Tibial nerve (tissue), 4 donors: ENCODE results near the gene PIP5KL1. TPM values are rescaled to one million over a fixed set of nuclear protein-coding genes. Genes with fewer than 3 reads are reported as not detected.

Experiments
- DNase-seq, 2 donors: peaks; one replicate each; pipeline ENCODE4 v3.0.0-alpha.2; 2019; ENCODE audit warnings: low spot score in 2 of 2
- H3K27ac ChIP-seq, 4 donors: fragments of 200-600 bp; sonication (generic) in 3 of 4; one replicate each; pipeline ENCODE4 v1.5.1; 2017 to 2019; ENCODE audit warnings: mild to moderate bottlenecking in 1 of 4
- H3K27me3 ChIP-seq, 2 donors: fragments of 200-600 bp; sonication (generic) in 1 of 2; one replicate each; pipeline versions ENCODE4 v1.5.1 to v1.6.0; 2017 to 2019
- H3K36me3 ChIP-seq, 3 donors: fragments of 200-600 bp; sonication (generic); one replicate each; pipeline ENCODE4 v1.5.1; 2018 to 2019
- H3K4me1 ChIP-seq, 4 donors: fragments of 200-600 bp; sonication (generic) in 3 of 4; one replicate each; pipeline ENCODE4 v1.5.1; 2017 to 2019
- H3K4me3 ChIP-seq, 4 donors: fragments of 200-600 bp; sonication (generic) in 3 of 4; one replicate each; pipeline ENCODE4 v1.5.1; 2017 to 2019; ENCODE audit warnings: mild to moderate bottlenecking in 1 of 4, moderate library complexity in 1 of 4
- H3K9me3 ChIP-seq, 4 donors: fragments of 200-600 bp; sonication (generic) in 3 of 4; one replicate each; pipeline ENCODE4 v1.5.1; 2017 to 2019
- CTCF ChIP-seq, 5 experiments: fragments of 200-600 bp in 3 of 5; fragments of 450-650 bp in 2 of 5; sonication (generic) in 3 of 5; IDR thresholded peaks; one replicate each; pipeline ENCODE4 v1.5.1; 2016 to 2019; ENCODE audit warnings: antibody characterized with exemption in 5 of 5, mild to moderate bottlenecking in 3 of 5, moderate library complexity in 2 of 5
- EP300 ChIP-seq, 2 donors: sonication (generic); formaldehyde crosslinking; IDR thresholded peaks; one replicate each; pipeline ENCODE4 v1.6.1; 2017; ENCODE audit warnings: antibody characterized with exemption in 2 of 2, mild to moderate bottlenecking in 1 of 2
- POLR2A ChIP-seq, 2 donors: fragments of 450-650 bp; IDR thresholded peaks; one replicate each; pipeline ENCODE4 v1.6.1; 2017; ENCODE audit warnings: antibody characterized with exemption in 2 of 2, mild to moderate bottlenecking in 2 of 2, moderate library complexity in 2 of 2
- WGBS, 2 donors: methylation state at CpG; one replicate each; pipeline ENCODE4 v1.1.5; 2018; 5-methylcytosine and 5-hydroxymethylcytosine counted together
- total RNA-seq, 4 donors: library from RNA; depleted of rRNA; stranded (reverse); fragments of >200 nt; gene quantifications; one replicate each; pipeline ENCODE4 v1.1.0, GENCODE V29; 2016

Gene PIP5KL1
- total RNA-seq, 4 donors from 2014 or later: 0.59 TPM; not detected in 3

GRCh38 chr9:127974769-127975261, 44.2 kb upstream of the PIP5KL1 start:
- peak in 1 of 2 donors; percentile 43 for DNase-seq
- WGBS, 2 donors: 23 to 31% methylated on average over 6 to 10 of the region's 10 CpGs
- H3K4me3 ChIP-seq: peak overlapping the region in 3 of 4 donors; percentile 2 to 76 (median 30)
- H3K27me3 ChIP-seq: no peaks in the 10 kb centered on the region
- TF ChIP-seq CTCF (IDR thresholded peaks at IDR 0.05) (no peak), EP300 (IDR thresholded peaks at IDR 0.05) (peak in 1 of 2 donors; percentile 53), POLR2A (IDR thresholded peaks at IDR 0.05) (peak in 1 of 2 donors; percentile 21)
- no peaks in the 10 kb centered on the region for H3K36me3 ChIP-seq
- peak overlapping the region; percentile 88 to 99 (median 94) for H3K27ac ChIP-seq
- no peaks in the 10 kb centered on the region for H3K9me3 ChIP-seq
- H3K4me1 ChIP-seq: peaks cover 0 to 100% (median 89%) of the 10 kb centered on the region in 4 donors

- Histone ChIP-seq H3K36me3 (no peaks in the 10 kb centered on the region), H3K27ac (peak overlapping the region; percentile 88 to 99 (median 94))
Observed at GRCh38 chr9:127974001-127974768, 43.6 kb upstream of the PIP5KL1 start.

GRCh38 chr9:127973169-127974000, 42.8 kb upstream of the PIP5KL1 start:
- Histone ChIP-seq H3K27me3 (no peaks in the 10 kb centered on the region), H3K27ac (peak overlapping the region; percentile 88 to 99 (median 94)), H3K9me3 (no peaks in the 10 kb centered on the region), H3K4me3 (peak overlapping the region in 2 of 4 donors; percentile 21 to 30), H3K4me1 (peaks cover 1 to 100% (median 98%) of the 10 kb centered on the region in 4 donors), H3K36me3 (no peaks in the 10 kb centered on the region)
- TF ChIP-seq CTCF (IDR thresholded peaks at IDR 0.05) (peak in 2 of 5 experiments; percentile 5 to 37), POLR2A (IDR thresholded peaks at IDR 0.05) (no peak)
- 26 to 41% methylated on average over 8 to 9 of the region's 17 CpGs for WGBS, 2 donors
- no peak for DNase-seq

More at GRCh38 chr9:127974001-127974768, 43.6 kb upstream of the PIP5KL1 start:
- no peak for DNase-seq
- no peaks in the 10 kb centered on the region for H3K9me3 ChIP-seq
- H3K4me1 ChIP-seq: peaks cover 0 to 100% (median 94%) of the 10 kb centered on the region in 4 donors
- H3K4me3 ChIP-seq: peak overlapping the region in 2 of 4 donors; percentile 21 to 30
- WGBS, 2 donors: 40 to 43% methylated on average over 9 to 12 of the region's 12 CpGs
- H3K27me3 ChIP-seq: no peaks in the 10 kb centered on the region
- no peak for TF ChIP-seq EP300 (IDR thresholded peaks at IDR 0.05)
- TF ChIP-seq CTCF (IDR thresholded peaks at IDR 0.05): no peak
- TF ChIP-seq POLR2A (IDR thresholded peaks at IDR 0.05): no peak

- DNase-seq: no peak
- TF ChIP-seq CTCF (IDR thresholded peaks at IDR 0.05): no peak
- no peak for TF ChIP-seq POLR2A (IDR thresholded peaks at IDR 0.05)
- no peak for TF ChIP-seq EP300 (IDR thresholded peaks at IDR 0.05)
- peaks cover 3 to 100% (median 100%) of the 10 kb centered on the region in 4 donors for H3K4me1 ChIP-seq
- 44% methylated on average over 6 to 12 of the region's 12 CpGs for WGBS, 2 donors
- H3K36me3 ChIP-seq: no peaks in the 10 kb centered on the region
- no peaks in the 10 kb centered on the region for H3K9me3 ChIP-seq
- peak overlapping the region in 3 of 4 donors; percentile 10 to 26 (median 14) for H3K4me3 ChIP-seq
- H3K27ac ChIP-seq: peak overlapping the region; percentile 88 to 99 (median 94)
- H3K27me3 ChIP-seq: no peaks in the 10 kb centered on the region
Observed at GRCh38 chr9:127972236-127972871, 41.8 kb upstream of the PIP5KL1 start.
